Umbilical cord (tissue), 2 donors: ENCODE data around the gene DUOX1. TPM values are rescaled to one million over a fixed set of nuclear protein-coding genes. Genes with fewer than 3 reads are reported as not detected.
"Not testable (repeated sequence)": the region's sequence is repeated elsewhere in the genome, so short reads cannot be mapped to it uniquely, and the experiment has no call there.

Source experiments
- DNase-seq: peaks from one replicate; pipeline ENCODE4 v3.0.0-alpha.2; 2015; ENCODE audit warnings: low spot score
- total RNA-seq: library from RNA; depleted of rRNA; stranded (reverse); fragments of >200 nt; gene quantifications from one replicate; pipeline ENCODE4 v1.2.3, GENCODE V29; 2014; ENCODE audit warnings: low replicate concordance; ENCODE audit not compliant: insufficient read depth

DUOX1 gene
- total RNA-seq, 1 donor from 2014 or later: 5.8 TPM

DNA sequence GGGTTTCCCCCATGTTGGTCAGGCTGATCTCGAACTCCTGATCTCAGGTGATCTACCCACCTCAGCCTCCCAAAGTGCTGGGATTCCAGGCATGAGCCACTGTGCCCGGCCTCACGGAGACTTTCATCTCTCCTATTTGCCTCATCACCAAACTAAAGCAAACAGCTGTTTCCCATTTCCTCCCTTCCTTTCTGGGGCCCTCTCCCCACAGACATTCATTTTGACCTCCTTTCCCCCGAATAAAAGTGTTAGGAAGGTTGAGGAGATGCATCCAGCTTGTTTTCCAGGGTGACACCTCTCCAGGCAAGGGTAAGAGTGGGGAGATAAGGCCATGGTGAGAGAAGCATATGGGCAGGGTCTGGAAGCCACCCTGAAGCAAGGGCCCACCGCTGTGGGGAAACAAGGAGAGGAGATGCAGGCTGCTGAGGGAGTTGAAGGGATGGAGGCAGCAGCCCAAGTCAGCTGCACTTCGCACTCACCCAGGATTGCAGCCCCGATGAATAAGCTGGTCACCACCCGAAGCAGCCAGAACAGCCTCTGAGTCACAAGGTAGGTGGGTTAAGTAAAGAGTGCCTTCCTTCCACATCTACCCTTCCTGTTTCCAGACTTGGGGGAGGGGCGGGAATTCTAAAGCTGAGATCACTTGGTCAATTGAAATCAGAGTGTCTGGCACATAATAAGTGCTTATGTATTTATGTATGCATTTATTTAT, 7.9 kb upstream of the DUOX1 start:
- DNase-seq: peak; percentile 47

DNA sequence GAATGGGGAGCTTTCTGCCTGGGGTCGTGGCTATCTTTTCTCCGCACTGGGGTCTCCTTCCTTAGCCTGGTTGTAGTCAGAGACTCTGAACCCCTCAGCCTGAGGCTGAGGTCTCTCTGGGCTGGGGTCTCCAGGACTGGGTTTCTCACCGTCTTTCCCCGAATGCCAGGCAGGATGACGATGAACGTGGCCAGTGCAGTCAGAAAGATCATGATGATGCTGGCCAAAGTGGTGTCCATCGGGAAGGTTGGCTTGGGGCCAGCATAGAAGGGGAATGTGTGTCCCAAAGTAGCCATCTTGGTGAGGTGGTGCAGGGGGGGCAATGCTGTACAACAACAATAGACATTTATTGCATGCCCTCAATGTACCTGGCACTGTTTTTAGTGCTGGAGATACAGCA, 7.1 kb upstream of the DUOX1 start:
- DNase-seq: no peak

DNA sequence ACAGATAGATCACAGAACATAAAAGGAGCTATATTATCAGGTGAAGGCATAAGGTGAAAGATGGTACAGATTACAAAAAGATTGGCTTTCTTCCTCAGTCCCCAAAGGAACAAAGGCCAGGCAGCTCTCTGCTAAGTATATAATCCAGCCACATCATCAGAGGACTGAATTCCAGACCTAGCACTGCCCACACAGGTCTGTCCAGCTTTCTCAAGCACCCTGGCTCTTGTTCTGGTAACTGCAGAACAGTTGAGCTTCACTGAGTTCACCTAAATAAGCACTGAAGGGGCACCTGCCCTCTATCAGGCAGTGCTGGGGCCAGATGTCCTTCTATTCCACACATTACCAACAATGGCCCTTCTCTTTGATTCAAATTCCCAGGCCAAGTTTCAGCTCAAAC, 6.4 kb upstream of the DUOX1 start:
- DNase-seq: no peak

DNA sequence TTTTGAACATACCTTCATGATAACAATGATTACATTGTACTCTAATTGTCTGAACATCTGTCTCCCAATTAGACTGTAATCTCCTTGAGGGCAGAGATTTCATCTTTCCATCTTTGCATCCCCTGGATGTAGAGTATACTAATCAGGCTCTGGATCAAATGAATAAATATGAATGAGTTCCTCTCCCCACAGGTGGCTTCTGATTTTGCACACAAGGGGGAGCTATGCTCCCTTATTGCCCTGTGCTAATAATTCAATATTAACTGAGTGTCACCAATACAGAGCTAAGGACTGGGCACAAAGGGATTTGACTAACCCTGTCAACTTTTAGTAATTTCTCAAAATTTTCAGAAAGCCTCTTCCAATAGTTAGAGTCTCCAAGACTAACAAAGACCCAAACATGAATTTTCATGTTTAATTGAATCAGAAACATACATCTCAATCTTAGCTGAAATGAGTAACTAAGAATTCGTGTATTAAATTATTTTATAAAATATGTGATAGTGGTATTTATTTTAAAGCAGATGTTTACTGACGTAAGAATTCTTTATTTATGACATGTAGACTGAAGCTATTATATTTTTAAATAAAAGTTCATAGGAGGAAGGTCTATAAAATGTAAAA, 3.1 kb upstream of the DUOX1 start:
- DNase-seq: no peak

DNA sequence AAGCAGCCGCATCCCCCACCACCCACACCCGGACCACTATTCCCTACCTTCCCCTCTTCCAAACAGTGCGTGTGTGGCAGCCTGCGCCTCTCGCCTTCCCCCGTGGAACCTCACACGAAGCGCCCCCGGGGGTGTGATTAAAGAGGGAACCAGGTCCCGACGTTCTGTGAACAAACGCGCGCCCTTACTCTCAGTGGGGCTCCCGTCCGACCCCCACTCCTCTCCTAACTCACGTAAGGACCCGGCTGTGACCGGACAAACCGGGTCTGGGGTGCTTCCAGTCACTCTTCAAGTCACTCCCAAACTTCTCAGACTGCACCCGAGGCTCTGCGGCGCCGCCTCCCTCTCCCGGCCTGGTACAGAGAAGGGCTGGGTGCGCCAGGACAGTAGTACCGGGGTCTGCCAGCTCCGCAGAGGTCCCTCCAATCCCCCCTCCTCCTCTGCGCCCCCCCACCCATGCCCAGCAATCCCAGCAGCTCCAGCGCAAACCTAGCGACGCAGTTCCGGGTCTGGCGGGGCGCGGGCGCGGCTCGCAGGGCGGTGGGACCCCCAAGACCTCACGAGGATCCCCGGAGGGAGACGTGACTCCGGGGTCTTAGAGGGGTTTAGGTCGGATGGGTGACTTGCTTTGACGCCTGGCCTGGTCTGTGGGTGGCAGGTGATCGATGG, 689 bp upstream of the DUOX1 start:
- DNase-seq: peak; percentile 11

DNA sequence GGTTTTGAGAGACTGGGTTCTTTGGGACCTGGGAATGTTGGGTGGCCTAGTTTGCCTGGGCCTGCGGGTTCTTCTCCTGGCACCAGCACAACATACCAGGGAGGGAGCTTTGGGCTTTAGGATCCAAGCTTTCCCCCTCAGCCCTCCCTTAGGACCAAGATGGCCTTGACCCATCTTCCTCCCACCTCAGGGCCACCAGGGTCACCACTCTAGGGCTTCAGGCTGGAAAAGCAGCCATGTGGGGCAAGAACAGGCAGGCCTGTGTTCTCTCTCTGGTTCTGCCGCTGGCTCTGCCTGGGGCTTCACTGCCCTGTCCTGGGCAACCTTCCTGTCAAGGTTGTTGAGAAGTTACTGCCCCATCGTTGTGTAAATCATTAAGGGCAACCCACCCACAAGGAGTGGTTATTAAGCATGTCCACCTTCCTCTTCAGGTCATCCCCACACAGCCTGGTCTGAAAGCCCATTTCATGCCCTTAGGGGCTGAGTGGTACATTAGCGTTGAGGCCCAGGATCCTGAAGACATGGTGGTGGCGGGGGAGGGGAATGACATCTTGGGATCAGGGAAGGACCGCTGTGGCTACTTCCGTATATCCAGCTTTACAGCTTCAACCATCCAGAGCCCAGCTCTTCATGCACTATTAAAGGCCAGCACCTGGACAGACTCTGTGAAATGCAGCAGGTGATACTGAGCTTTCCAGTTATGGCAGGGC, 652 bp downstream of the DUOX1 start:
- no peak for DNase-seq

DNA sequence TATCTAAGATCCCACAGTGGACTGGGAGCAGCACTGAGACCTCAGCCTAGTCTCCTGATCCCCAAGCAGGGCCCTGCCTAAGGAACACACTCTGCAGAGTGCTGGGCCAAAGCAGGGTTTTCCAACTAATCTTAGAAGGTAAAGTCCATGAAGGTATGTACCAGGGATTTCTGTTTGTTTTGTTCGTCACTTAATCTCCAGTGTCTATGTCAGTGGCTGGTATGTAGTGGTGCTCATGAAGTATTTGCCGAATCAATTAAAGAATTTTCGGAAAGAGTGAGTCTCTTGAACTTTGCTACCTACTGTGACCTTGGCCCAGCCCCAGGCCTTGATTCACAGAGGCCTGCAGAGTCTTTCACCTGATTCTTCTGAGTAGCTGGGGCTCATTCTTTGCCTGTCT, 1.7 kb downstream of the DUOX1 start:
- DNase-seq: no peak

DNA sequence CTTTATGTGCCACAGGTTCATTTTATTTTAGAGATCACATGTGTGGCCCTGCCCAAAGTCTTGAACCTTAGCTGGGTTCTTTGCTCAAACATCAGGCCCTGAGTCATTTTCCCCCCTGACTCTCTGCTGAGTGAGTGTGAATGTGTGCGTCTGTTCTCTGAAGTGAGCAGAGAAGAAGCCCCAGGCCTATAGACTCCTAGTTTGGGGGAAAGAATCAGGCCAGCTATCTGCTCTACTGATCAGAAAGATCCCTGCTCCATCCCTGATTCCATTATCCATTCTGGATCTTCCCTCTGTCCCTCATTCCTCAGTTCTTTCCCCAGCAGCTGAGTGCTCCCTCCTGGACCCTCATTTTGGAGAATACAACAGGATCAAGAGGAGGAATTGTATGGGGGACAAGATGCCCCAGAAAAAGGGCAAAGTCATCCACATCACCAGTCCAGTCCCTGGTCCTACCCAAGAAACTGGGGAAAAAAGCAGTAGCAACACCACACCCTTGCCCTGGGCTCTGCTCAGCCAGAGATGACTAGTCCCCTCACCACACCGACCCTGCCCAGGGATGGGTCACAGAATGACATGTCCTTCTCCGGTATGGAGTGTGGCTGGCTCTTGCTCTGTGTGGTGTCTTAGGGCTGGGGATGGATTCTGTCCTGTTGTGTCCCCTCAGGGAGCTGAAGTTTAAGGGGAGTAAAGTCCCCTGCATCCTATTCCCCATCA, 3.2 kb downstream of the DUOX1 start:
- DNase-seq: no peak

DNA sequence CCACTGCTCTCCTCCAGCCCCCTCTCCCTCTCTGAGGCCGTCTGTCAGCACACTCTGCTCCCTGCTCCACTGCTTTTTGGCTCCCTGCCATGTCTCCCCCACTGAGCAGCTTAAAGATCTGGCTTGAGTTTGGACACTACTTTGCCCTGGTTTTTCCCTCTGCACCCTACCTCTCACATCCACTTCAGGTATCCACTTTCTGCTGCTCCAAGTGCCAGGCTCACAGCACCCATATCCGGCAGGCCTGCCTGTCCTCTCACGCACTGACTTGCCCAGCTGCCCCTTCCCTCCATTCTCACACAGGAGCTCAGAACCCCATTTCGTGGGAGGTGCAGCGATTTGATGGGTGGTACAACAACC, 3.7 kb downstream of the DUOX1 start:
- no peak for DNase-seq

DNA sequence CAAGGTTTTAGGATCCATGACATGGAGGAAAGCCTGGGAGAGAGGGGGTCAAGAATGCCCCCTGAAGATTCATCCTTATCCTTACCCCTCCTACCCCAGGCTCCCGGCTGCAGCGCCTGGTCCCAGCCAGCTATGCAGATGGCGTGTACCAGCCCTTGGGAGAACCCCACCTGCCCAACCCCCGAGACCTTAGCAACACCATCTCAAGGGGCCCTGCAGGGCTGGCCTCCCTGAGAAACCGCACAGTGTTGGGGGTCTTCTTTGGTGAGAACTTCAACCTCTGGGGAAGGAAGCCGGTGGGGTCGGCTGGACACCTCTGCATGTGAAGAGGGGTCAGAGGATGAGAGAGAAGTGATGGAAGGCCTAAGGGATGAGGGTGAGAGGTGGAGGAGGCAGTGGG, 4.3 kb downstream of the DUOX1 start:
- DNase-seq: no peak

DNA sequence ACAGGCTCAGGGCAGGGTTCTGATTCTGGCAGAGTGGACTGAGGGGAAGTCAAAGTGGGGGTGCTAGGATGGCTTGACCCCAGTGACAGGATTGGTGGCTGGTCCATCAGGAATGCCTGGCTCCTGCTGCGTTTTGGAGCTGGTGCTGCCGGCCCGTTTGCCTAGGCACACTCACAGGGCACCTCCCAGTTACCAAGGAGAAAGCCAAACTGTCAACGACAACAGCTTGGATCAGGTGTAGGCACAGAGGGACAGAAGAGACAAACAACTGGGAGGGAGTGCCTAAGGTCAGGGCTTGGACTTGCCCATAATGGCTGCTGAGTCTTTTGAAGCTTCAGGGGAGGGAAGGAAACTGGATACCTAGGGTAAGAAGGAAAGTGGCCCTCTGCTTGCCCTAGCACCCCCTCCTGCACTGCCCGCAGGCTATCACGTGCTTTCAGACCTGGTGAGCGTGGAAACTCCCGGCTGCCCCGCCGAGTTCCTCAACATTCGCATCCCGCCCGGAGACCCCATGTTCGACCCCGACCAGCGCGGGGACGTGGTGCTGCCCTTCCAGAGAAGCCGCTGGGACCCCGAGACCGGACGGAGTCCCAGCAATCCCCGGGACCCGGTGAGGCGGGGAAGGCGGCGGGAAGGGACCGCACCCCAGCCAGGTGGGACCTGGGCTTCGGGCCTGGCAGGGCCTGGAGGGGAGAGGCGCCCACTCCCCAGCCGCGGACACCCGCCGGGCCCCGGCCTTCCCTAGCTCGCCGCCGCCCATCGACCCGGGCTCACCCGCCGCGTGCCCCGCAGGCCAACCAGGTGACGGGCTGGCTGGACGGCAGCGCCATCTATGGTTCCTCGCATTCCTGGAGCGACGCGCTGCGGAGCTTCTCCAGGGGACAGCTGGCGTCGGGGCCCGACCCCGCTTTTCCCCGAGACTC, 5.1 kb downstream of the DUOX1 start:
- no peak for DNase-seq

DNA sequence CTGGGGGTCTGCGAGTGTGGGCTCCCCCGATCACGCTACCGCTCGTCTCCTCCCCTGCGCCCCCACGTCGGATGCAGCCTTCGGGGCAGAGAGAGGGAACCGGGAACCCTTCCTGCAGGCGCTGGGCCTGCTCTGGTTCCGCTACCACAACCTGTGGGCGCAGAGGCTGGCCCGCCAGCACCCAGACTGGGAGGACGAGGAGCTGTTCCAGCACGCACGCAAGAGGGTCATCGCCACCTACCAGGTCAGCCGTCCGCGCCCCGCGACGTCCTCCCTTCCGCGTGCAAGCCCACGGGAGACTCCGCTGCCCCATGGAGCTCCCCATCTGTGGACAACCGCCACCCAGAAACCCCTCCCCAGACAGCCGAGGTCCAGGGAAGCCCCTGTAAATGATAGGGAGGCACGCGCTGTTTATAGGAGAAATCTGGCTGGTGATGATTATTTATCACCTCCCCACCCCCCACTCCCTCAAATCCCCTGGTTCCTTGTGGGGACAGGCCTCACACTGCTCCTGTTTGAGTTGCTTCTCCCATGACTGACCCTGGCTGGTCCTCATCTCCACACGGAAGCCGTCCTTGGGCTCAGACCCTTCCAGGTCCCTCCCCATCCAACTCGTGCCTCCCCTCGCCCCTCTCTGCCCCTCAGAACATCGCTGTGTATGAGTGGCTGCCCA, 6.0 kb downstream of the DUOX1 start:
- DNase-seq: not testable (repeated sequence)

DNA sequence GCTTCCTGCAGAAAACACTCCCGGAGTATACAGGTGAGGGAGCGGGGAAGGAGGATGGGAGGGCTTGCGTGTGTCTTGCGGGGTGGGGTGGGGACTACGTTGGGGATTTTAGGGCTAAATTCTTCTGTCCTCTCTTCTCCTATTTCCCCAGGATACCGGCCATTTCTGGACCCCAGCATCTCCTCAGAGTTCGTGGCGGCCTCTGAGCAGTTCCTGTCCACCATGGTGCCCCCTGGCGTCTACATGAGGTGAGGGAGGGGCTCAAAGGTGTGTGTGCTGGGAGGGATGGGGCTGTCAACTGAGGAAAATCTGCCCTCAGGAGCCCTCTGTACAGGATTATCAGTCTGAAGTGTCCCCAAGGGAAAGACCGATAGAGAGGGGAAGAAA, 6.6 kb downstream of the DUOX1 start:
- DNase-seq: no peak

DNA sequence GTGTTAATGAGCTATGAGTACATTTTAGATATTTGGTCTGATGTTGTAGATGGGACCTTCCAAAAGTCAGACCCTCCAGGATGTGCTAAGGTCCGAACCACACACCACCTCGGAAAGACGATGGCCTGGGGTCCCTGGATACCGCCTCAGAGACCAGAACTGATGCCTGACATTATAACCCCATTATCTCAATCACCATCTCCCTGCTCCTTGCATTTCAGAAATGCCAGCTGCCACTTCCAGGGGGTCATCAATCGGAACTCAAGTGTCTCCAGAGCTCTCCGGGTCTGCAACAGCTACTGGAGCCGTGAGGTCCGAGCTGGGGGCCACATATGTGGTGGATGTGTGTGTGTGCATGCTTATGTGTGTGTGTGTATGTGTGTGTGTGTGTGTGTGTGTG, 7.9 kb downstream of the DUOX1 start:
- no peak for DNase-seq

DNA sequence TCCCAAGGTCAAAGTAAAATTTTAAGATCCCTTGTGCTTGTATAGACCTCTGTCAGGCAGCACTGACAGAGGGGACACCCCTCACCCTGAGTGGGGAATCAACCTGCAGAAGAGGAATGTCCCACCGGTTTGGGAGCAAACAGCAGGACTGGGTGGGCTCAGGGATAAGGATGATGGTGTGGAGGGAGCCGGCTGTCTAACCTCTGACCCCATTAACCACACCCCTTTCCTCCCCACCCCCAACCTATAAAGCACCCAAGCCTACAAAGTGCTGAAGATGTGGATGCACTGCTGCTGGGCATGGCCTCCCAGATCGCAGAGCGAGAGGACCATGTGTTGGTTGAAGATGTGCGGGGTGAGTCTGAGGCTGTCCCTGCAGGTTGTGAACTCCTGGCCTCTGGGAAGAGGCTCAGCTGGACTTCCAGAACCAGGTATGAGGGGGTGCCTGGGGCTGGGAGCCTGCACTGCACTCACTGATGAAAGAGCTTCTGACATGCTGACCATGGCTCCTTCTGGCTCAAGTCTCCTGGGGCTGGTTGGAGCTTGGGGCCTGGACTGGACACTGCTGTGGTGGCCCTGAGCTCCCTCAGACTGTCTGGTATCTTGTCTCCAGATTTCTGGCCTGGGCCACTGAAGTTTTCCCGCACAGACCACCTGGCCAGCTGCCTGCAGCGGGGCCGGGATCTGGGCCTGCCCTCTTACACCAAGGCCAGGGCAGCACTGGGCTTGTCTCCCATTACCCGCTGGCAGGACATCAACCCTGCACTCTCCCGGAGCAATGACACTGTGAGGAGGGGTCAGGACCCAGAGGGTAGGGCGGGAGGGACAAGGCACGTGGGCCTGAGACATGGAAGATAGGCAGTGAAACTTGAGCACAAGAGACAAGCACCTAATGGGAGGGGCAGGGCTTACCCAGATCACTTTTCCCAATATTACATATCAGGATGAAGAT, 9.3 kb downstream of the DUOX1 start:
- no peak for DNase-seq

DNA sequence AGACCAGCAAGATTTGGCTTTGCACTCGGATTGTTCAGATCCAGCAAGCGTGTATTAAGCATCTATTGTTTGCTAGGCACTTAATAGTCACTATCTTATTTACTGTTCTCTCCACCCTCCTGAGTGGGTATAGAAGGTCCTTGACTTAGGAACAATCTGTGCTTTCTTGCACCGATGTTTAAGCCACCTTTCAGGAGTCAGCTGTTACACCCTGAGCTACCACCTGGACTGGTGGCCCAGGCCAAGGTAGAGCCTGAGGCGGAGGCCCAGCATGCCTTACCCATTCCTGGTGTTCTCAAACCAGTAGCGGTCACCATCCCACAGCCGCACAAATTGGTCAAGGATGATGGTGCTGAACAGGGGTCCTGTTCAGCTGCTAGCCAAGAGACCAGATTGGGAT, 10.0 kb downstream of the DUOX1 start:
- DNase-seq: no peak

DNA sequence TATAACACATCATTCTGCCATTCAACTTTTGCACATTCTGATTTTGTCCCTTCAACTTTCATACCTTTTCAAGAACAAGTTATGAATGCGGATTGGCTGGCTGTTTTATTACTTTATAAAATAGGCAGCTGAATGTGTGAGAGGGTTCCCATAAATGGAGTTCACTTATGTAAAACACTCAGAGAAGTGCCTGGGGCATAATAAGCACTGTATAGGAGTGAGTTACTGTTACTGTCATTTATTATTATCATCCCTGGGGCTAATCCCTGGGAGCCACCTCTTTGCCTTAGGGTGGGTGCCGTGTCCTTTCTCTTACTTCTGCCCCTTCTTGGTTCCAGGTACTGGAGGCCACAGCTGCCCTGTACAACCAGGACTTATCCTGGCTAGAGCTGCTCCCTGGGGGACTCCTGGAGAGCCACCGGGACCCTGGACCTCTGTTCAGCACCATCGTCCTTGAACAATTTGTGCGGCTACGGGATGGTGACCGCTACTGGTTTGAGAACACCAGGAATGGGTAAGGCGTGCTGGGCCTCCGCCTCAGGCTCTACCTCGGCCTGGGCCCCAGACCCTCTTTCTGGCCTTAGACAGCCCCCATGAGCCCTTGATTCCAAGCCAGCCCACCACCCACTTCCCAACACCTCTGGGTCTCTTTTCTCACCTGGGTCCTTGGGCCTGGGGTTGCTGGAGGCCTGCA, 10.9 kb downstream of the DUOX1 start:
- no peak for DNase-seq

DNA sequence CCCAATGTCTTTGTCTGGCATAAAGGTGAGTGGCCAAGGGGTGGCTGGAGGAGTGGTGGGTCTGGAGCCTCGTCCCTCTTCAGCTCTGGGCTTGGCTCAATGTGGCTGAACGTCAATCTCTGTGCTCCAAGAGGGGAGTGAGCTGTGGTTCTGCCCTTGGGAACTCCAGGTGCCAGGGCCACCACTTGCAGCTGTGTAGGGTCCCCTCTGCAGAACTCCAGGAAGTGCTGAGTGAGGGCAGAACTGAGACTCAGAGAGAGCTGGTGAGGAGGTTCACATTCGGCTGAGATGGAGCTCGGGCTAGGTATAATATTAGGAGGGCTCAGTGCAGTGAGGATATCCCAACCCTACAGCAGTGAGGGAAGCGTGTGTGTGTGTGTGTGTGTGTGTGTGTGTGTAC, 11.6 kb downstream of the DUOX1 start:
- DNase-seq: no peak

DNA sequence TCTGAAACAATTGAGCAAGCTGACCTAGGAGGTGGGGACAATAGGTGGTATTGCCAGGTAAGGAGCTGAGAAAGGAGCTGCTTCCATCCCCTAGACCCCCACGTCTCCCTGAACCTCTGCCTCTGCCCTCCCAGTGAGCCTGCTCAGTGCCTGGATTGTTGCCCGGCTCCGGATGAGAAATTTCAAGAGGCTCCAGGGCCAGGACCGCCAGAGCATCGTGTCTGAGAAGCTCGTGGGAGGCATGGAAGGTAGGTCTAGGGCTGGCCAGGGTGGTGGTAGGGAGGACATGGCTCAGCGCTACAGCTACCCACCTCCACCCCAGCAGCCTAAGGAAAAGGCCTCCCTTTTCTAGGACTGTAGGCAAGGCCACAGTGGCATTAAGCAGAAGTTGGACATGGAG, 13.3 kb downstream of the DUOX1 start:
- no peak for DNase-seq
